Forelimb muscle (tissue), 1 donor: ENCODE measurements around the gene RAB36. TPM values are rescaled to one million over a fixed set of nuclear protein-coding genes. Genes with fewer than 3 reads are reported as not detected.

ENCODE experiments used
- DNase-seq: peaks from one replicate; pipeline ENCODE4 v3.0.0-alpha.2; 2013; ENCODE audit warnings: low read depth
- polyA plus RNA-seq: library from polyadenylated mRNA; unstranded; fragments of 120-200 nt; gene quantifications from one replicate; pipeline ENCODE4 v1.2.1, GENCODE V29; 2013; ENCODE audit not compliant: insufficient read length

RAB36 gene
- polyA plus RNA-seq, 1 donor, result 0.80 TPM

GRCh38 chr22:23108249-23109078 is 36.8 kb upstream of the RAB36 start:
- DNase-seq, result no peak

- DNase-seq, result no peak
Observed at GRCh38 chr22:23109079-23109347, 36.3 kb upstream of the RAB36 start.

GRCh38 chr22:23109441-23109978 is 35.8 kb upstream of the RAB36 start:
- no peak for DNase-seq

- DNase-seq, result no peak
Observed at GRCh38 chr22:23110190-23110921, 34.9 kb upstream of the RAB36 start.

GRCh38 chr22:23110922-23111527 is 34.3 kb upstream of the RAB36 start:
- no peak for DNase-seq

- no peak for DNase-seq
Observed at GRCh38 chr22:23112472-23113012, 32.7 kb upstream of the RAB36 start.

- no peak for DNase-seq
Observed at GRCh38 chr22:23113067-23113846, 32.0 kb upstream of the RAB36 start.

GRCh38 chr22:23113847-23114720 is 31.2 kb upstream of the RAB36 start:
- no peak for DNase-seq

- no peak for DNase-seq
Observed at GRCh38 chr22:23114721-23115020, 30.6 kb upstream of the RAB36 start.

- no peak for DNase-seq
Observed at GRCh38 chr22:23115369-23115768, 29.9 kb upstream of the RAB36 start.

- no peak for DNase-seq
Observed at GRCh38 chr22:23115825-23116494, 29.3 kb upstream of the RAB36 start.

- no peak for DNase-seq
Observed at GRCh38 chr22:23116506-23117263, 28.6 kb upstream of the RAB36 start.

- no peak for DNase-seq
Observed at GRCh38 chr22:23117275-23117674, 28.0 kb upstream of the RAB36 start.

- DNase-seq, result no peak
Observed at GRCh38 chr22:23117891-23118646, 27.2 kb upstream of the RAB36 start.

- DNase-seq, result no peak
Observed at GRCh38 chr22:23118647-23119493, 26.4 kb upstream of the RAB36 start.

GRCh38 chr22:23119494-23120414 is 25.5 kb upstream of the RAB36 start:
- DNase-seq, result no peak
